ENCODE data around the gene ZNF503.

- TF ChIP-seq POLR2A (IDR thresholded peaks at IDR 0.05; ENCODE audit: low read length) (no peak), SMC3 (IDR thresholded peaks at IDR 0.05) (no peak), EP300 (IDR thresholded peaks at IDR 0.05) (no peak), CHD2 (IDR thresholded peaks at IDR 0.05; ENCODE audit: low read length, partially characterized antibody) (no peak)
Observed at GRCh38 chr10:75355706-75356105, 45.9 kb downstream of the ZNF503 start.

Measured in A549 (cell line).